GM12892 (cell line): Measurements from ENCODE around the gene ACTN1.

Experiments used
- POLR2A ChIP-seq: IDR thresholded peaks from 2 replicates; pipeline ENCODE4 v1.6.1; 2011; ENCODE audit warnings: low read depth, low read length, control low read depth
- POLR2AphosphoS5 ChIP-seq: IDR thresholded peaks from 2 replicates; pipeline ENCODE4 v1.6.1; 2011; ENCODE audit warnings: low read depth, low read length, control low read depth
- TAF1 ChIP-seq: IDR thresholded peaks from 2 replicates; pipeline ENCODE4 v1.6.1; 2011; ENCODE audit warnings: low read depth, mild to moderate bottlenecking, control low read depth, low read length, borderline replicate concordance

- TF ChIP-seq POLR2A = no peak
- no peak for TF ChIP-seq POLR2AphosphoS5
- TF ChIP-seq TAF1 = no peak
These were observed 24.5 kb upstream of the ACTN1 start for GRCh38 chr14:69003626-69004025.
